GM06990 (cell line): ENCODE results near the gene PCDHA9.
"Not testable (repeated sequence)": the region's sequence is repeated elsewhere in the genome, so short reads cannot be mapped to it uniquely, and the experiment has no call there.

ENCODE experiments used
- DNase-seq: peaks from one replicate; pipeline ENCODE4 v3.0.0-alpha.2; 2011; ENCODE audit not compliant: insufficient read length; ENCODE audit errors: extremely low read depth
- H3K27me3 ChIP-seq: replicated peaks from 2 replicates; pipeline ENCODE4 v1.6.0; 2011; ENCODE audit warnings: low read length; ENCODE audit not compliant: control insufficient read depth, insufficient read depth
- H3K36me3 ChIP-seq: 2 replicates; pipeline ENCODE4 v1.5.1; 2011; ENCODE audit warnings: low read length; ENCODE audit not compliant: control insufficient read depth, insufficient read depth
- H3K4me3 ChIP-seq: replicated peaks from 2 replicates; pipeline ENCODE4 v1.5.1; 2011; ENCODE audit warnings: low read depth, mild to moderate bottlenecking, control low read depth, low read length
- TF ChIP-seq, protein P1 (sequence below): IDR thresholded peaks from 2 replicates; pipeline ENCODE4 v1.5.1; 2011; ENCODE audit warnings: low read length, control low read depth, mild to moderate bottlenecking, inconsistent platforms; ENCODE audit not compliant: insufficient read depth, poor library complexity, severe bottlenecking

PCDHA9 gene

GRCh38 chr5:140808889-140809291 is 39.3 kb upstream of the PCDHA9 start:
- H3K4me3 ChIP-seq = no peak overlapping the region
- H3K36me3 ChIP-seq = no peaks in the 10 kb centered on the region
- DNase-seq = no peak
- H3K27me3 ChIP-seq = no peaks in the 10 kb centered on the region
- TF ChIP-seq, protein P1, sequence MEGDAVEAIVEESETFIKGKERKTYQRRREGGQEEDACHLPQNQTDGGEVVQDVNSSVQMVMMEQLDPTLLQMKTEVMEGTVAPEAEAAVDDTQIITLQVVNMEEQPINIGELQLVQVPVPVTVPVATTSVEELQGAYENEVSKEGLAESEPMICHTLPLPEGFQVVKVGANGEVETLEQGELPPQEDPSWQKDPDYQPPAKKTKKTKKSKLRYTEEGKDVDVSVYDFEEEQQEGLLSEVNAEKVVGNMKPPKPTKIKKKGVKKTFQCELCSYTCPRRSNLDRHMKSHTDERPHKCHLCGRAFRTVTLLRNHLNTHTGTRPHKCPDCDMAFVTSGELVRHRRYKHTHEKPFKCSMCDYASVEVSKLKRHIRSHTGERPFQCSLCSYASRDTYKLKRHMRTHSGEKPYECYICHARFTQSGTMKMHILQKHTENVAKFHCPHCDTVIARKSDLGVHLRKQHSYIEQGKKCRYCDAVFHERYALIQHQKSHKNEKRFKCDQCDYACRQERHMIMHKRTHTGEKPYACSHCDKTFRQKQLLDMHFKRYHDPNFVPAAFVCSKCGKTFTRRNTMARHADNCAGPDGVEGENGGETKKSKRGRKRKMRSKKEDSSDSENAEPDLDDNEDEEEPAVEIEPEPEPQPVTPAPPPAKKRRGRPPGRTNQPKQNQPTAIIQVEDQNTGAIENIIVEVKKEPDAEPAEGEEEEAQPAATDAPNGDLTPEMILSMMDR = no peak

DNA sequence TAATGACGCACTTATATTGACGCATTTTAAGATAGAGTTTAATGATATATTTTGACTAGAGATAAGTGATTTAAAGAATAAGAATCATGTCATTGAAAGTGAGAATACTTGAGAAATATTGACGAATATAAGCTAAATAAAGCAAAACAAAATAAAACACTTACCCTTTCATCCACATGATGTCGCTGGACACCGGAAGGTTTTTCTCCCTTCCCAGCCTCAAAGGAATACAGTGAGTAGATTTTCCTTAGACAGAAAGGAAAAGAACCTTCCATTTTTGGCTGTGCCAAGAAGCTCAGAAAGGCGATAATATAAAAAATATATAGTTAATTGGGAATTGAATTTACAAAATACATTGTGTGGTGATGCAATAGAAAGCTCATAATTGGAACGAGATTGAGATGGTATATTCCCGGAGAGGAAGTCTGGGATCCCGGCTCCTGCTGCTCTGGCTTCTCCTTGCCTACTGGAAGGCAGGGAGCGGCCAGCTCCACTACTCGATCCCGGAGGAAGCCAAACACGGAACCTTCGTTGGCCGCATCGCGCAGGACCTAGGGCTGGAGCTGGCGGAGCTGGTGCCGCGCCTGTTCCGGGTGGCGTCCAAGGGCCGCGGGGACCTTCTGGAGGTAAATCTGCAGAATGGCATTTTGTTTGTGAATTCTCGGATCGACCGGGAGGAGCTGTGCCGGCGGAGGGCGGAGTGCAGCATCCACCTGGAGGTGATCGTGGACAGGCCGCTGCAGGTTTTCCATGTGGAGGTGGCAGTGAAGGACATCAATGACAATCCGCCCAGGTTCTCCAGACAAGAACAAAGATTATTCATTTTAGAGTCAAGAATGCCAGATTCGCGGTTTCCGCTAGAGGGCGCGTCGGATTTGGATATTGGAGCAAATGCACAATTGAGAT is 26.6 kb upstream of the PCDHA9 start, which contains the start of gene PCDHA5:
Gene PCDHA5, plus strand, starts transcription at position 239 of the 906 bp plus-strand sequence.
- Histone ChIP-seq H3K27me3 (no peaks in the 10 kb centered on the region), H3K4me3 (no peak within 1 kb of the TSS), H3K36me3 (no peaks in the 10 kb centered on the region)
- DNase-seq = no peak
- TF ChIP-seq, protein P1 = peak; percentile 8

DNA sequence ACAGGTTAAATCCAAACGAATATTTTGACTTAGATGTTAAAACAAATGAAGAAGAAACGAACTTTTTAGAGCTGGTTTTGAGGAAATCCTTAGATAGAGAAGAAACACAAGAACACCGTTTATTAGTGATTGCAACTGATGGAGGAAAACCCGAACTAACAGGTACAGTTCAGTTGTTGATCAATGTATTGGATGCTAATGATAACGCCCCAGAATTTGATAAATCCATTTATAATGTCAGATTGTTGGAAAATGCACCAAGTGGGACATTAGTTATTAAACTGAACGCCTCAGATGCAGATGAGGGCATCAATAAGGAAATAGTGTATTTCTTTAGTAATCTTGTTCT is 25.9 kb upstream of the PCDHA9 start:
- no peak for DNase-seq
- H3K4me3 ChIP-seq = no peak overlapping the region
- TF ChIP-seq, protein P1 = no peak
- H3K27me3 ChIP-seq = no peaks in the 10 kb centered on the region
- no peaks in the 10 kb centered on the region for H3K36me3 ChIP-seq

DNA sequence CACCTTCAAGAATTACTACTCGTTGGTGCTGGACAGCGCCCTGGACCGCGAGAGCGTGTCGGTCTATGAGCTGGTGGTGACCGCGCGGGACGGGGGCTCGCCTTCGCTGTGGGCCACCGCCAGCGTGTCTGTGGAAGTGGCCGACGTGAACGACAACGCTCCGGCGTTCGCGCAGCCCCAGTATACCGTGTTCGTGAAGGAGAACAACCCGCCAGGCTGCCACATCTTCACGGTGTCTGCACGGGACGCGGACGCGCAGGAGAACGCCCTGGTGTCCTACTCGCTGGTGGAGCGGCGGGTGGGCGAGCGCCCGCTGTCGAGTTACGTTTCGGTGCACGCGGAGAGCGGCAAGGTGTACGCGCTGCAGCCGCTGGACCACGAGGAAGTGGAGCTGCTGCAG is 25.2 kb upstream of the PCDHA9 start:
- not testable (repeated sequence) for H3K36me3 ChIP-seq, H3K27me3 ChIP-seq, H3K4me3 ChIP-seq, DNase-seq

- no peak for DNase-seq
- TF ChIP-seq, protein P1 = no peak
- no peaks in the 10 kb centered on the region for H3K36me3 ChIP-seq
- H3K4me3 ChIP-seq = no peak overlapping the region
- no peaks in the 10 kb centered on the region for H3K27me3 ChIP-seq
These were observed 24.7 kb upstream of the PCDHA9 start for GRCh38 chr5:140823475-140823874.

- DNase-seq = no peak
- Histone ChIP-seq H3K4me3 (no peak within 1 kb of the TSS), H3K27me3 (no peaks in the 10 kb centered on the region), H3K36me3 (no peaks in the 10 kb centered on the region)
- TF ChIP-seq, protein P1 = no peak
These were observed 20.3 kb upstream of the PCDHA9 start, which contains the start of gene PCDHA6 for GRCh38 chr5:140827704-140828361. Gene PCDHA6 (plus strand): TSS chr5:140827960. CDS start chr5:140828092, 132 bp downstream.
